Measurements from ENCODE around the gene KRT76. TPM values are rescaled to one million over a fixed set of nuclear protein-coding genes. Genes with fewer than 3 reads are reported as not detected.

The KRT76 gene
- total RNA-seq, 1 experiment from 2014 or later = not detected

GRCh38 chr12:52807544-52808470, 30.7 kb upstream of the KRT76 start (continued):
- no peak for TF ChIP-seq CBX3 (IDR thresholded peaks at IDR 0.05; ENCODE audit: low read depth)

- H3K36me3 ChIP-seq (ENCODE audit: control insufficient read depth in 1 of 2, insufficient read depth in 2 of 2, low read length in 2 of 2) = no peaks in the 10 kb centered on the region
- BruUV-seq (replicated peaks) = no TSS peak
- H3K9me3 ChIP-seq (ENCODE audit: control insufficient read depth in 1 of 2, insufficient read depth in 1 of 2, low read depth in 1 of 2, low read length in 2 of 2) = no peaks in the 10 kb centered on the region
- intact Hi-C loops (cut with micrococcal nuclease) = no loop called here
- RAD21 ChIA-PET (ENCODE audit: low non-redundant PET in 1 of 2, low total read pairs in 2 of 2, uncharacterized antibody in 2 of 2, unreplicated experiment in 2 of 2) = no interaction called here
- DNase-seq (ENCODE audit: low read depth, low spot score) = no peak
- no peak overlapping the region for H3K4me3 ChIP-seq (replicated peaks in 1 of 2; ENCODE audit: low read depth in 1 of 2, low read length in 2 of 2)
- no peak for ATAC-seq
- H3K4me2 ChIP-seq (ENCODE audit: low read length) = no peak overlapping the region
- no peaks in the 10 kb centered on the region for H3K79me2 ChIP-seq (ENCODE audit: insufficient read depth, low read length)
- no peak overlapping the region for H3K9ac ChIP-seq (ENCODE audit: low read length)
- H2AFZ ChIP-seq (ENCODE audit: low read depth, low read length, poor library complexity, severe bottlenecking) = no peak overlapping the region
- TF ChIP-seq JUND (IDR thresholded peaks at IDR 0.05) = no peak
- no peak for TF ChIP-seq EZH2 (IDR thresholded peaks at IDR 0.05)
- TF ChIP-seq SIN3A (IDR thresholded peaks at IDR 0.05; ENCODE audit: low read depth) = no peak
- no peak for TF ChIP-seq EZH2phosphoT487 (IDR thresholded peaks at IDR 0.05; ENCODE audit: borderline replicate concordance)
- no peak for TF ChIP-seq YY1 (IDR thresholded peaks at IDR 0.05; ENCODE audit: extremely low read depth, insufficient replicate concordance, low read depth, low read length)
- no peak for TF ChIP-seq FOSL1 (IDR thresholded peaks at IDR 0.05; ENCODE audit: low read depth)
- TF ChIP-seq EGR1 (IDR thresholded peaks at IDR 0.05; ENCODE audit: low read depth) = no peak
- no peak for TF ChIP-seq POLR2AphosphoS5 (IDR thresholded peaks at IDR 0.05; ENCODE audit: low read depth, low read length)
- TF ChIP-seq, protein P1, sequence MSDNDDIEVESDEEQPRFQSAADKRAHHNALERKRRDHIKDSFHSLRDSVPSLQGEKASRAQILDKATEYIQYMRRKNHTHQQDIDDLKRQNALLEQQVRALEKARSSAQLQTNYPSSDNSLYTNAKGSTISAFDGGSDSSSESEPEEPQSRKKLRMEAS (IDR thresholded peaks at IDR 0.05) = no peak
- TF ChIP-seq ELF1 (IDR thresholded peaks at IDR 0.05; ENCODE audit: borderline replicate concordance, low read depth) = no peak
- TF ChIP-seq ZFX (IDR thresholded peaks at IDR 0.05) = no peak
- TF ChIP-seq TCF7L2 (IDR thresholded peaks at IDR 0.05; ENCODE audit: borderline replicate concordance, extremely low read depth, insufficient read depth, insufficient read length) = no peak
- TF ChIP-seq POLR2A (IDR thresholded peaks at IDR 0.05; ENCODE audit: borderline replicate concordance, extremely low read depth, insufficient read depth, insufficient read length) = no peak
- no peak for TF ChIP-seq ZNF274 (IDR thresholded peaks at IDR 0.05; ENCODE audit: low read depth, low read length)
- TF ChIP-seq, protein P2, sequence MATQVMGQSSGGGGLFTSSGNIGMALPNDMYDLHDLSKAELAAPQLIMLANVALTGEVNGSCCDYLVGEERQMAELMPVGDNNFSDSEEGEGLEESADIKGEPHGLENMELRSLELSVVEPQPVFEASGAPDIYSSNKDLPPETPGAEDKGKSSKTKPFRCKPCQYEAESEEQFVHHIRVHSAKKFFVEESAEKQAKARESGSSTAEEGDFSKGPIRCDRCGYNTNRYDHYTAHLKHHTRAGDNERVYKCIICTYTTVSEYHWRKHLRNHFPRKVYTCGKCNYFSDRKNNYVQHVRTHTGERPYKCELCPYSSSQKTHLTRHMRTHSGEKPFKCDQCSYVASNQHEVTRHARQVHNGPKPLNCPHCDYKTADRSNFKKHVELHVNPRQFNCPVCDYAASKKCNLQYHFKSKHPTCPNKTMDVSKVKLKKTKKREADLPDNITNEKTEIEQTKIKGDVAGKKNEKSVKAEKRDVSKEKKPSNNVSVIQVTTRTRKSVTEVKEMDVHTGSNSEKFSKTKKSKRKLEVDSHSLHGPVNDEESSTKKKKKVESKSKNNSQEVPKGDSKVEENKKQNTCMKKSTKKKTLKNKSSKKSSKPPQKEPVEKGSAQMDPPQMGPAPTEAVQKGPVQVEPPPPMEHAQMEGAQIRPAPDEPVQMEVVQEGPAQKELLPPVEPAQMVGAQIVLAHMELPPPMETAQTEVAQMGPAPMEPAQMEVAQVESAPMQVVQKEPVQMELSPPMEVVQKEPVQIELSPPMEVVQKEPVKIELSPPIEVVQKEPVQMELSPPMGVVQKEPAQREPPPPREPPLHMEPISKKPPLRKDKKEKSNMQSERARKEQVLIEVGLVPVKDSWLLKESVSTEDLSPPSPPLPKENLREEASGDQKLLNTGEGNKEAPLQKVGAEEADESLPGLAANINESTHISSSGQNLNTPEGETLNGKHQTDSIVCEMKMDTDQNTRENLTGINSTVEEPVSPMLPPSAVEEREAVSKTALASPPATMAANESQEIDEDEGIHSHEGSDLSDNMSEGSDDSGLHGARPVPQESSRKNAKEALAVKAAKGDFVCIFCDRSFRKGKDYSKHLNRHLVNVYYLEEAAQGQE (IDR thresholded peaks at IDR 0.05; ENCODE audit: low read depth) = no peak
- TF ChIP-seq SP1 (IDR thresholded peaks at IDR 0.05; ENCODE audit: low read depth) = no peak
- H3K27me3 ChIP-seq (ENCODE audit: insufficient read depth, low read length) = peaks cover 10% of the 10 kb centered on the region; the same call in 1 of the 2 replicates
- POLR2A ChIA-PET = no interaction called here
- H4K20me1 ChIP-seq (ENCODE audit: insufficient read depth) = no peaks in the 10 kb centered on the region
- CTCF ChIA-PET = no interaction called here
- H3K9me2 ChIP-seq (ENCODE audit: insufficient read depth) = no peaks in the 10 kb centered on the region
- H3K4me1 ChIP-seq (ENCODE audit: control insufficient read depth in 1 of 2, insufficient read depth in 2 of 2, low read length in 2 of 2) = peaks cover 0 to 6% of the 10 kb centered on the region in 2 experiments; a peak in 2 of 4 replicates
- no peak overlapping the region for H3K27ac ChIP-seq (ENCODE audit: low read depth, low read length)
These were observed 29.8 kb upstream of the KRT76 start for GRCh38 chr12:52806821-52807543.
